ENCODE results near the gene LCN6. TPM values are rescaled to one million over a fixed set of nuclear protein-coding genes. Genes with fewer than 3 reads are reported as not detected.
"Not testable (repeated sequence)": the region's sequence is repeated elsewhere in the genome, so short reads cannot be mapped to it uniquely, and the experiment has no call there.

The LCN6 gene
- total and polyA plus RNA-seq, 8 donors, result 1.1 to 25.6 (median 4.2) TPM; not detected in 2

GRCh38 chr9:136710543-136710942 is 37.8 kb downstream of the LCN6 start:
- Histone ChIP-seq H3K27me3 (no peaks in the 10 kb centered on the region), H3K27ac (no peak overlapping the region), H3K4me1 (peaks cover 0 to 6% (median 3%) of the 10 kb centered on the region in 3 donors), H3K36me3 (no peaks in the 10 kb centered on the region), H3K9me3 (no peaks in the 10 kb centered on the region), H3K4me3 (no peak overlapping the region)
- FAIRE-seq, result no peak
- TF ChIP-seq CTCF (IDR thresholded peaks at IDR 0.05), result no peak
- ATAC-seq, result no peak
- intact Hi-C loops (cut with DNase I), result loop anchor here in 1 of 3 donors (10.0 kb wide), 1 partner anchor 226 kb away; the partner anchor contains the start of gene SEC16A
- no peak for DNase-seq
- WGBS, 2 donors, result 90 to 92% methylated on average over 7 of the region's 7 CpGs

- DNase-seq (peak in 3 of 6 donors; percentile 21 to 73 (median 50)), FAIRE-seq (no peak)
- no peak for TF ChIP-seq CTCF (IDR thresholded peaks at IDR 0.05)
These were observed 38.7 kb downstream of the LCN6 start for GRCh38 chr9:136709454-136710109.

GRCh38 chr9:136707849-136708517 is 40.3 kb downstream of the LCN6 start:
- DNase-seq (no peak), ATAC-seq (no peak), FAIRE-seq (no peak)
- Histone ChIP-seq H3K4me3 (no peak overlapping the region), H3K9me3 (no peaks in the 10 kb centered on the region), H3K4me1 (peaks cover 0 to 4% (median 3%) of the 10 kb centered on the region in 3 donors), H3K27me3 (no peaks in the 10 kb centered on the region), H3K36me3 (no peaks in the 10 kb centered on the region), H3K27ac (no peak overlapping the region)
- intact Hi-C loops (cut with DNase I), result no loop called here
- 86 to 90% methylated on average over 22 of the region's 22 CpGs for WGBS, 2 donors
- no peak for TF ChIP-seq CTCF (IDR thresholded peaks at IDR 0.05)

More at GRCh38 chr9:136709454-136710109, 38.7 kb downstream of the LCN6 start:
- ATAC-seq, result no peak
- H3K36me3 ChIP-seq, result no peaks in the 10 kb centered on the region
- peaks cover 0 to 6% (median 3%) of the 10 kb centered on the region in 3 donors for H3K4me1 ChIP-seq
- no peaks in the 10 kb centered on the region for H3K9me3 ChIP-seq
- no peak overlapping the region for H3K27ac ChIP-seq
- intact Hi-C loops (cut with DNase I), result loop anchor here in 1 of 3 donors (10.0 kb wide), 1 partner anchor 225 kb away; the partner anchor contains the start of gene SEC16A
- no peak overlapping the region for H3K4me3 ChIP-seq
- no peaks in the 10 kb centered on the region for H3K27me3 ChIP-seq
- WGBS, 2 donors, result 92 to 94% methylated on average over 24 of the region's 24 CpGs

- Histone ChIP-seq H3K27ac (no peak overlapping the region), H3K27me3 (no peaks in the 10 kb centered on the region), H3K9me3 (no peaks in the 10 kb centered on the region), H3K36me3 (no peaks in the 10 kb centered on the region), H3K4me3 (no peak overlapping the region), H3K4me1 (peaks cover 0 to 3% (median 3%) of the 10 kb centered on the region in 3 donors)
- DNase-seq (no peak), ATAC-seq (no peak), FAIRE-seq (no peak)
- TF ChIP-seq CTCF (IDR thresholded peaks at IDR 0.05), result no peak
- intact Hi-C loops (cut with DNase I), result no loop called here
- WGBS, 2 donors, result 92 to 98% methylated on average over 7 of the region's 7 CpGs
These were observed 41.3 kb downstream of the LCN6 start for GRCh38 chr9:136707011-136707410.

GRCh38 chr9:136705564-136705963 is 42.8 kb downstream of the LCN6 start:
- Histone ChIP-seq H3K4me1 (no peaks in the 10 kb centered on the region), H3K27ac (no peak overlapping the region), H3K27me3 (no peaks in the 10 kb centered on the region), H3K4me3 (no peak overlapping the region), H3K9me3 (no peaks in the 10 kb centered on the region), H3K36me3 (no peaks in the 10 kb centered on the region)
- no peak for TF ChIP-seq CTCF (IDR thresholded peaks at IDR 0.05)
- WGBS, 2 donors, result 87 to 88% methylated on average over 7 of the region's 7 CpGs
- no peak for ATAC-seq
- intact Hi-C loops (cut with DNase I), result no loop called here
- no peak for FAIRE-seq
- DNase-seq, result no peak

GRCh38 chr9:136704741-136705140 is 43.6 kb downstream of the LCN6 start:
- ATAC-seq; H3K4me1 ChIP-seq; H3K9me3 ChIP-seq; FAIRE-seq; H3K36me3 ChIP-seq; H3K27ac ChIP-seq; H3K4me3 ChIP-seq; DNase-seq; H3K27me3 ChIP-seq; intact Hi-C loops (cut with DNase I): not testable (repeated sequence)
- WGBS, 2 donors, result 90 to 91% methylated on average over 8 of the region's 8 CpGs

All from pancreas (tissue), 10 donors.